Kidney capillary endothelial cell (primary cell): ENCODE data around the gene SCYL2.
A peak's percentile ranks its signal among the peaks of the same experiment; 100 is the strongest.
"Not testable (repeated sequence)": the region's sequence is repeated elsewhere in the genome, so short reads cannot be mapped to it uniquely, and the experiment has no call there.

ENCODE experiments used
- DNase-seq: peaks from one replicate; pipeline ENCODE4 v3.0.0-alpha.2; 2018; ENCODE audit warnings: low spot score

SCYL2 gene

DNA sequence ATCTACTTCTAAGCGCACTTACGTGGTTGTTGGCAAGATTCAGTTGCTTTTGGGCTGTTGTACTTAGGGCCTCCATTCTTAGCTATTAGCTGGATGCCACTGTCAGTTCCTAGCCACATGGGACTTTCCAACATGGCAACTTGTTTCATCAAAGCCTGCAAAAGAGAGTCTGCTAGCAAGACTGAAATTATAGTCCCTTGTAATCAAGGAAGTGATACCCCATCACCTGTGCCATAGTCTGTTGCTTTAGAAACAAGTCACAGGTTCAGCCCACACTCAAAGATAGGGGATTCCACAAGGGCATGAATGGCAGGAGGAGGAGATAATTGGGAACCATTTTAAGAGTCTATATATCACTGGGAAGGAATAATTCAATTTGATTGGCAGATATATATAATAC lies 62.8 kb downstream of the SCYL2 start:
- DNase-seq: no peak

DNA sequence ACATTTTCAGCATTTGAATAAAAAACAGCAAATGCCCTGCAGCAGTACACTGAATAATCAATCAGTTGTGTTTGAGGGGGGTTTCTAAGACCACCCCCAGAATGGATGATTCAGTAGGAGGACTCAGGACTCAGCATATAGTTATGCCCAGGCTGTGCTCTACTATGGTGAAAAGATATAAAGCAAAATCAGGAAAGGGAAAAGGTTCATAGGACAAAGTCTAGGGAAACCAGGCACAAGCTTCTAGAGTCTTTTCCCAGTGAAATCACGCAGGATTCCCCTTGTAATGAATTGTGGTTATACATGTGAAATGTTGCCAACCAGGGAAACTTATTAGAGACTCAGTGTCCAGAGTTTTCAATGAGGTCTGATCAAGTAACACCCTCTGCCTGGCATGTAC lies 64.9 kb downstream of the SCYL2 start:
- DNase-seq: no peak

DNA sequence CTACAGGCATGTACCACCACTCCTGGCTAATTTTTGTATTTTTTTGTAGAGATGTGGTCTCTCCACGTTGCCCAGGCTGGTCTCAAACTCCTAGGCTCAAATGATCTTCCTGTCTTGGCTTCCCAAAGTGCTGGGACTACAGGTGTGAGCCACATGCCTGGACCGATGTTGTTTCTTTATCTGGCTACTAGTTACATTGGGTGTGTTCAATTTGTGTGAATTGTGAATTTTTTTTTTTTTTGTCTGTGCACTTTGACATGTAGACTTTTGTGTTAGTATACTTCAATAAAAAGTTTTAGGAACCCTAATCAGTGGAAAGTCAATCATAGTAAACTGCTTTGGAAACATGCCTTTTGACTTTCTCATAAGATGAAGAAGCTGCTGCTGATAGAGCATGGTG lies 65.9 kb downstream of the SCYL2 start:
- no peak for DNase-seq

DNA sequence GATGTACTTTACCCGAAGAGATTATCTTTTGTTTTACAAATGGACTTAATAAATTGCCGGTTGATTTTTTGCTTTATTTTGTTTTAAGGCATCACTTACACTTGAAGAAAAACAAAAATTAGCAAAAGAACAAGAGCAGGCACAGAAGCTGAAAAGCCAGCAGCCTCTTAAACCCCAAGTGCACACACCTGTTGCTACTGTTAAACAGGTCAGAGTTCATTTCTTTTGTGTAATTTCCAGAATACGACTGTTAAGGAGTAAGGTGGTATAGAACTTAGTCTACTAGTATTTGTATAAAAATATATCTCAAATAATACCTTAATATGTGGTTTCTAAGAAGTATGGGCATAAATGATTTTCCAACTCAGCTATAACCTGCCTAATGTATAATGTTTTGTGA lies 70.3 kb downstream of the SCYL2 start:
- no peak for DNase-seq

DNA sequence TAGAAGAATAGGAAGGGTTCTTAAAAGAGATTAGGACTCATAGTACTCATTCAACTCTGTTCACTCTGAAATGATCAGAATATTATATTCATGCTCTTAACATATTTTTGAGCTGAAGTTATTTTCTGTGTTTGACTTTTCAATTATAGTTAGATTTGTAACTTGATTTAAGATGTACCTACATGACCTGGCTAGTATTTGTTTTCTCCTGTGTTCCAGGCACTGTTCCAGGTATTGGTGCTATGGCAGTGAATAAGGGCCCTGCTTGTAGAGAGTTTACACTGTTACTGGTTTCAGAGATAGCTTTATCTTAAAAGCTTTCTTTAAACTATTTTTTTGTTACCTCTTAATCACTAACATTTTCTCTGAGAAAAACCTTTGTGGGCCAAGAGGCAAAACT lies 70.8 kb downstream of the SCYL2 start:
- no peak for DNase-seq

DNA sequence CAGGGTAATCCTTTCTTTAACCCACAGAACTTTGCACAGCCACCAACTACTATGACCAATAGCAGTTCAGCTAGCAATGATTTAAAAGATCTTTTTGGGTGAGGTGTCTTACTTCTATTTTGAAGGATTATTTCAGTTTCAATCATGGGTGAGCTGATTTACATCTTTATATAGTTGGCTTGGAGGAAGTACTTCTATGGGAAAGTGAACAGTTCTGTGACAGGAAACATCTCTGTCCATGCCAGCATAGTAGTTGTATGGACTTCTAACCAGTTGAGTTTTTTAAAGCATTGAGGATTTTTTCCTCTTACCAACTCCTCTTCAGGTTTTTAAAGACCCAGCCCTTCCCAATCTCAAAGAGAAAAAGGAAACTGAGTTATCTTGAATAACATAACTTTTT lies 72.1 kb downstream of the SCYL2 start:
- no peak for DNase-seq

DNA sequence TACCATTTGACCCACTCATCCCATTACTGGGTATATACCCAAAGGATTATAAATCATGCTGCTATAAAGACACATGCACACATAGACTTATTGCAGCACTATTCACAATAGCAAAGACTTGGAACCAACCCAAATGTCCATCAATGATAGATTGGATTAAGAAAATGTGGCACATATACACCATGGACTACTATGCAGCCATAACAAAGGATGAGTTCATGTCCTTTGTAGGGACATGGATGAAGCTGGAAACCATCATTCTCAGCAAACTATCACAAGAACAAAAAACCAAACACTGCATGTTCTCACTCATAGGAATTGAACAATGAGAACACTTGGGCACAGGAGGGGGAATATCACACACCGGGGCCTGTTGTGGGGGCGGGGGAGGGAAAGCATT lies 75.9 kb downstream of the SCYL2 start:
- not testable (repeated sequence) for DNase-seq

DNA sequence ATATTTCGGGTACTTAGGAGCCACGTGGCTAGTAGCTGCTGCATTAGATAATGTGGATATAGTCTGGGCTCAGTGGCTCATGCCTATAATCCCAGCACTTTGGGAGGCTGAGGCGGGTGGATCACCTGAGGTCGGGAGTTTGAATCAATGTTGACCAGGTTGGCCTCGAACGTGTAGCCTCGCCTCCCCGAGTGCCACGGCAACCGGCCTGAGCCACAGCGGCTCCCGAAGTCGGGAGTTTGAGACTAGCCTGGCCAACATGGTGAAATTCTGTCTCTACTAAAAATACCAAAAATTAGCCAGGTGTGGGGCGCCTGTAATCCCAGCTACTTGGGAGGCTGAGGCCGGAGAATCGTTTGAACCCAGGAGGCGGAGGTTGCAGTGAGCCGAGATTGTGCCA lies 77.4 kb downstream of the SCYL2 start:
- not testable (repeated sequence) for DNase-seq

DNA sequence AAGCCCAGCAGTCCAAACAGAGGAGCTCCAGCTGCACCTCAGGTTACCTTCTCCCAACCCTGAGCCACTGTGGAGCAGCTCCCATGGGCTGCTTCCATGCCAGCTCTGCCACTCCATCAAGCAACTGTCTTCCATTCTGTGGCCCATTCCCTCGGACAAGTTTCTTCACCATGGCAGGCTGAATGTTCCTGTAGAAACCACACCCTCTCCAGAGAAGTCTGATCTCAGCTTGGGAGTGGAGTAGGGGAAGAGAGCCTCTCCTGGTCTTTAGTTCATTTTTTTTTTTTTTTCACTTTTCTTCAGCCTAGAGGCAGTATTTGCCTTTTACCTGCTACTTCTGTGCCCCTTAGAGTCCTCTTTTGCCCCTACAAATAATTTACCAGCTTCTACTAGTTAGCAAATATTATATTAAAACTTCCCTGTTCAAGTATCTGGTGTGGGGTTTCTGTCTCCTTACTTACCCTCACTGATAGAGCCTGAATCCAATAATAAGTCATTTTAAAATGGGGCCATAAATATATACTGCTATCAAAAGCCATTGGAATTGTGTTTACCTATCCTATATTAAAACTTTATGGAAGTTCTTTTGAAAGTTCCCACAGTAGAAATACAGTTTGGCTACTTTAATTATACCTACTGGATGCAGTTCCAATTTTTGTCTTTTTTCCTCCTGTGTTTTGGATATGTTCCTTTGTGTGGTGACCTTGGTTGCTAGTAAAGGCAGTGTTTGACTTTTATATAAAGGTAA lies 78.2 kb downstream of the SCYL2 start:
- DNase-seq: no peak

DNA sequence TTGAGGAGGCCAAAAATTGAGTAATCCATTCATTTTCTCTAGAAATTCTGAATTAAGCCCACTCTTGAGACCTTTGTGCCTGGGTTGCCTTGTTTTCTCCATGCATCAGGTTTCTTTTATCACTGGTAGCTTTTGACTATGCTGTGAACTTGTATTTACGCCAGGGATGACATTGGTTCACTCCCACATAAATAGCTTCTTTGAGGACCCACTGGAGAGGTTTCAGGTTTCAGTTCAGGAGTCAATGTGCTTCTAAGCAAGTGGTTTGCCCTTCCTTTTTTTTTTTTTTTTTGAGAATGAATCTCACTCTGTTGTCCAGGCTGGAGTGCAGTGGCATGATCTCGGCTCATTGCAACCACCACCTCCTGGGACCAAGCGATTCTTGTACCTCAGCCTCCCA lies 79.7 kb downstream of the SCYL2 start:
- DNase-seq: no peak

DNA sequence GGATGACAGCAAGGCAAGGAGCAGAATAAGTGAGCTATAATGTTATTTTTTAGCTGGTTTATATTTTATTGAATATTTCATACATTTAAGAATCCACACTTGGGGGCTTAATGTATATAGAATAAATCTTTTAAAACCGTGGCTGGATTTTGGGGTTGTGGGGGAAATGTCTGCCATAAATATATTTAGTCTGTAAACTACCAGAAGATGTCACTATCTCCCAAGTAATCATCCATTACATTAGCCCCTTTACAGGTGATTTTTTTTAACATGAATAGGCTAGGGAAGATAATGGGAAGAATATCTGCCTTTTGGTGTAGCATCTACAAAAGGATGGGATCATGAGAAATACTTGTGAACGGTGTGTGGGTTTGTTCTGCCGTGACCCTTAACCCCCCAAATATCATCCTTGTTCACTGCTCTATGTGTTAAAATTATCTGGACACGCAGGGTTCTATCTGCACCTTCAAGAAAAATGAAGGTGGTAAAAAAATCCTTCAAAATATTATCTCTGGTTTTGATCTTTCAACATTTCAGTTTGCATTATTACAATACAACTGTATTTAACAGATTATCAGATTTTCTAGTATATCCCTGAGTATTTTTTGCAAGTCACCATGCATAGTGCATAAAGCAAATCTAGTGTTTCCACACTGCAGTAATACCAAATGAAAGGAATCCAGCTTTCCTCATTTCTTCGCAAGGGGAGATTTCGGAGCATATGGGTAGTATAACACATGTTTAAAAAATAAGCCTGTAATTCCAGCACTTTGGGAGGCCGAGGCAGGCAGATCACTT lies 81.9 kb downstream of the SCYL2 start:
- peak; percentile 10 for DNase-seq

DNA sequence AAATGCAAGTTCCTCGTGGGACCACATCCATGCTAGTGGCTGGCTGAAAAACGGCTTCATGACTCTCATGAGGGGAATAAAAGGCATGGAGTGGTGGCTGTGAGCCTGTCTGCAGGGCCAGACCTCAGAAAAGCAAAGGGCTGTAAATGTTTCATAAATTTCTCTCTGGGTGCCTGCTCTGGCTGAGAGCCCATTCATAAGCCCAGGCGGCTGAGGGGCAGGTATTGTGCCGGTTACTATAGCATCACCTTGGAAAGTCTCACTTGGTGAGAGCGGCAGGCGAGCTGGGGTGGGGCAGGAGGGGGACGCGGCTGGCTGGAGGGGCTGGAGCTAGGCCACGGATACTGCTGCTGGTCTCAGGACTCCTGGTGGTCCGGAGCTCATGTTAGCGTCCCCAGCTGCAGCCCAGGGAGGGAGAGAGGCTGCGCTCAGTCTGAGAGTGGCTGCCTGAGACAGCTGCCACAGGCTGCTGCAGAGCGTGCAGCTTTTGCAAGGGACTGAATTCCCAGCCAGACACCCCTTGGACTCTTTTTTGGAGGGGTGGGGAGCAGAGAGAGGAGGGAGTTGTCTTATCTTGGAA lies 89.8 kb downstream of the SCYL2 start, which contains the start of gene SLC17A8:
SLC17A8 (plus strand) TSS at position 431 of the 580 bp plus-strand sequence. CDS start 318 bp downstream, outside the sequence.
- no peak for DNase-seq

DNA sequence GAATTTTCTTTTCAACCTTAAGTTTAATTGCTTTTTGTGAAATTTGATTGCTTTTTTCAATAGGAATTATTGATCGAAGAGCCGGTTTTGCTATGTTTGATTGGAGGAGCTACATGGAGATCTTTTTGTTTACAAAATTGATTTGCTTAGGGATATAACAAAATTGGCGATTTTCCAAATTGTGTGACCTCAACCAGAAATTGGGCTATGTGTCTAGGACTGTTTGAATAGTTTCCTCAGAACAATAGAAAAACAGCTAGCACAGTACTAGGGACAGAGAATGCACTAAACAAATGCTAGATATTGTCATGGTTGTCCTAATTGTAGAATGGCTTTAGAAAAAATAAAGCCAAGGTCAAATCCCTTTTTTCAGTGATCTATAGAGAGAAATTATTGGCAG lies 92.3 kb downstream of the SCYL2 start:
- DNase-seq: no peak

DNA sequence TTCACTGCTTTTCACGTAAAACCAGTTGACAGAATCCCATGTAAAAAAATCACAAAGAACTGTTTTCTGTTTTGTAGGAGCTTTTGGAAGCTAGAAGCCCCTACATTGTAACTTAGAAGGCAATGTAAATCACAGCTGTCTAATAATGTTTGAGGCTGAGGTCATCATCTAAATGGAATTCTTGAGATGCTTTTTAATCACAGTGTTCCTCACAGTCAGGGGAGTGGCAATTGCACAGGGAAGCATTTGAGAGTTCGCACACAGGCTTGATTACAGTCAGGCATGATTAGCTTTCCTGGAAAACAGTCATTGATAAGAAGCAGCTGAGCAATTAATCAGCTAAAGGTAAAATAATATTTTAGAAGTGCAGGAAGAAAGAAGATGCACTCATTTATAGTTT lies 92.8 kb downstream of the SCYL2 start:
- DNase-seq: no peak

DNA sequence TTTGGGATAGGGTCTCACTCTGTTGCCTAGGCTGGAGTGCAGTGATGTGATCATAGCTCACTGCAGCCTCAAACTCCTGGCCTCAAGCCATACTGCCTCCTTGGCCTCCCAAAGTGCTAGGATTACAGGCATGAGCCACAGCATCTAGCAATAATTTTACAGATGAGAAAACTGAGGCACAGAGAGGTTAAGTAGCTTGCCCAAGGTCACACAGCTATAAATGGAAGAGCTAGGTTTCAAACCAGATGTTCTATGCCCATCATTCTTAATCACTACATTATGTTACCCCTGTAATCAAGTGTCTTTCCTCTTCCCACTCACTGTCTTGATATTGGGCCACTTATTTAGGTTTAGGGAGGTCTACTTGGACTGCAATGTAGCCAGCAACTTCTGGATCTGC lies 93.5 kb downstream of the SCYL2 start:
- no peak for DNase-seq

DNA sequence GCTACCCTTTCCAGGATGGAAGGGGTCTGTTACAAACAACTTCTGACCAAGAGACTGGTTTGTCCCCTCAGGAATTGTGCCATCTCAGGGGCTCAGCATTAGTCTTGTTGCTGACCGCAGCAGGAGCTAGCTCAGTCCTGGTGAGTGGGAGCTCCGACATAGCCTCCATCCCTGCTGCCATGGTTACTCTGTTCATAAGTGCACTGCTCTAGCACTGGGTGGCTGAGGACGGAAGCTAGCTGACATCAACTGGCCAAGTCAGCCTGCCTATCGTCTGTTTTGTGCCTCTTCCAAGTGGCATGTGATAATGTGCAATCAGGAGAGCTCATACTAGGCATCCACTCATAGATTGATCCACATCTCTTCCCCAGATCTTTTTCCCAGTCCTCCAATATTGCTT lies 97.3 kb downstream of the SCYL2 start:
- no peak for DNase-seq

DNA sequence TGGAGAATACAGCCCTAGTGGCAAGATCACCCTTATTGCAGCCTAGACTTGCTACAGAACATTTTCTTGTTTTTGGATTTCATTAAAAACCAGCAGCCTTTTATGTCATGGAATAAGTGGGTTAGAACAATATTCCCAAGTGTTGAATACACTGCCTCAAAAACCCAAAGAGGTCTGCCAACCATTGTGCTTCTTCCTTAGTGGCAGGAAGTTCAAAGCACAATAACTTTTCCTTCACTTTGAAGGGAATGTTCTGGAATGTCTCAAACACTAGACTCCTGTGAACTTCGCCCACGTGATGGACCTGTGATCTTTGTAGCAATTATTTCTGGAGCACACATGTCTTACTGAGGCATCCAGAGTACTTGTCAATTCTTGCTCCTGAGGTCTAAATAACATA lies 98.4 kb downstream of the SCYL2 start:
- no peak for DNase-seq

DNA sequence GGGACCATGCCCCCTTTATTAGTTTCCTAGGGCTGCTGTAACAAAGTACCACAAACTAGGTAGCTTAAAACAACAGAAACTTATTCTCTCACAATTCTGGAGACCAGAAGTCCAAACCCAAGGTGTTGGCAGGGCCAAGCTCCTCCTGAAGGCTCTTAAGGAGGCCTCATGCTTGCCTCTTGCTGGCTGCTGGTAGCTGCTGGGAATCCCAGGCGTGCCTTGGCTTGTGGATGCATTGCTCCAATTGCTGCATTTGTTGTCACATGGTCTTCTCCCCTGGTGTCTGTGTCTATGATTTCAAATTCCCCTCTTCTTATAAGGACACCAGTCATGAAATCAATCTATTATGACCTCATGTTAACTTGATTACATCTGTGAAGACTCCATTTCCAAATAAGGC lies 101.1 kb downstream of the SCYL2 start:
- DNase-seq: no peak

DNA sequence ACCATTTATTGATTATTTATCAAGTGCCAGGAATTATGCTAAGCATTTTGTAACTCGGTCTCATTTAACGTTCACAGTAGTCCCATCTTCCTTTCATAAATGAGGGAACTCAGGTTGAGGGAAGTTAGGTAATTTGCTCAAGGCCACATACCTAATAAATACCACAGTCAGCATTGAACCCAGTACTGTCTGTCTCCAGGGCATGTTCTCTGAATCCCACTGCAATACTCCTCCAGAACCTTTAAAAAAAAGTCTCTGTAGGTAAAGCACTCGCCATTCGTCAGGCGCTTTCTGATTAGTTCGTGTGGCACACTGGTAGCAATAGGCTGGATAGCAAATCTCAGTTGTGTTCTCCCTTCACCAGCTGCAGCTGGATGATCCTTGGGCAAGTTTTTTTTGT lies 104.2 kb downstream of the SCYL2 start:
- no peak for DNase-seq

DNA sequence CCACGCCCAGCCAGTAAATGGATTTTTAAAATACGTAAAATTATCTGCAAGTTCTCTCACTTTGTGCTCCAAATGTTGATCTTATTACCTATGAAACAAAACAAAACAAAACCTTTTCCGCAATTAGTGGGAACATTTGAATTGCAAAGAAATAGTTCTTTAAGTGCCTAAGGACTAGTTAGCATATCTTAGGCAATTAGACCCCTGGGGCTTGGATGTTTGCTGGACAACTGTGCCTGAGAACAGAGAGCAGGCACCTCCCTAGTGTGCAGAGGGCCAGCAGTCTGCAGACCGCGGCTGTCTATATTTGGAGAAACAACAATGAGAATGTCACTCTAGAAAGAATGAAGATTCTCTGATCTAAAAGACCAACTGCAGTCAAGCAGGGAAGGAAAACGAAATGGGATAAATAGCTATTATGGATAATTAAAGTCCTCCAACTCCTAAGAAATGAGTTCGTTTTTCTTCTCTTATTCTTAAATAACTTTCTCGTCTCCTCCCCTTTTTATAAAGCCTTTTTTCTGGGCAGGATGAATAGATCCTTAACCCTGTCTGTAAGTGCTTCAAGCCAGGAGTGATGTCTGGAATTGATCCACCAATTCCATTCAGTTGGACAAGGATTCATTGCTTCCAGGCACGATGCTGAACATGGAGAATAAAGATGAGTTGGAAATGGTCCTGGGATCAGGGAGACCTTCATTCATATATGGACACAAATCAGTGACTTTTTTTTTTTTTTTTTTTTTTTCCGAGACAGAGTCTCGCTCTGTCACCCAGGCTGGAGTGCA lies 106.1 kb downstream of the SCYL2 start:
- no peak for DNase-seq

DNA sequence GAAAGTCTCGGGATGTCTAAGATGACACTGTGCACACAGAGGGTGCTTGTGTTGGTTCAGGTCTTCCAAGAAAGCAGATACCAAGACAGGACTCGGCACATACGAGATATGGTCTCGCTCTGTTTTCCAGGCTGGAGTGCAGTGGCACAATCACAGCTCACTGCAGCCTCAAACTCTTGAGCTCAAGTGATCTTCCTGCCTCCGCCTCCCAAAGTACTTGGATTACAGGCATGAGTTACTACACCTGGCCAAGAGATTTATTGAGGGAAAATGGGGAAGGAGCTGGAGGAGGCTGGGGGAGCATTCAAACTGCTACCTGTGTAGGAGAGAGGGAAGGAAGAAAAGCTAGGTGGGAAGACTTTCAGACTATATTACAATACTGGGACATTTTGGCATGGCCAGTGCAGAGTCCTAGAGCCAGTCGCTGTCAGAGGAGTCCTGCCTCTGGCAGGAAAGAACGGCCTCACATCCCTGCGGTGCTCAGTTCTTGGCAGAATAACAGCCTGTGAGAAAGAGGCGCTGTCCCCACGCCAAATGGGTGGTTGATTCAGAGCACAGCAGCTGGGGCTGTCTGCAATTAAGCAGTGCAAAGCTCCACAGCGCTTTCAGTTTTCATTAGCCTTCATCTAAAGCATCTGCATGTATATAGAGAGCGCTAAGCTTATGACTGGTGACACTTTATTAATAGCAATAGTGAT lies 108.2 kb downstream of the SCYL2 start:
- DNase-seq: no peak

DNA sequence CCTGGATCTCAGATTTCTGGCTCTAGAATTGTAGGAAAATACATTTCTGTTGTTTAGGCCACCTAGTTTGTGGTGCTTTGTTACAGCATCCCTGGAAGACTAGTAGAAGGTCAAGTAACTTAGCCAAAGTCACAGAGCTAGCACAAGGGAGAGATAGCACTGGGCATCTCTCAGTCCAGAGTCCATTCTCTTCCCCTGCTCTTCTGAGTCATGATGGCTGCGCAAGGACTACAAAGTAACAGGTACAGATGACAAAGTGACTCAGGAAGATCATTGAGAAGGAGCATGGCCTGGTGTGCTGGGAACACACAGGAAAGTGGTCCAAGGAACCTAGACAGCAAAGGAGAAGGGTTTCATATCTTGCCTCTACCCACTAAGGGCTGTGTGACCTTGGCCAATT lies 109.2 kb downstream of the SCYL2 start:
- no peak for DNase-seq
